Measurements from ENCODE around the gene GMCL2.
A peak's percentile ranks its signal among the peaks of the same experiment; 100 is the strongest.

GMCL2 gene

GRCh38 chr5:178177569-178177968, 9.6 kb downstream of the GMCL2 start:
- DNase-seq = no peak

GRCh38 chr5:178176791-178177190, 10.4 kb downstream of the GMCL2 start:
- DNase-seq = no peak

- DNase-seq = no peak
Measured at GRCh38 chr5:178174456-178174855, 12.7 kb downstream of the GMCL2 start.

- DNase-seq = no peak
Measured at GRCh38 chr5:178170455-178170854, 16.7 kb downstream of the GMCL2 start.

GRCh38 chr5:178165581-178165980, 21.6 kb downstream of the GMCL2 start:
- DNase-seq = no peak

- DNase-seq = peak; percentile 86 to 97
Measured at GRCh38 chr5:178163772-178164735, 23.1 kb downstream of the GMCL2 start.

GRCh38 chr5:178162481-178162880, 24.7 kb downstream of the GMCL2 start:
- no peak for DNase-seq

GRCh38 chr5:178160176-178160575, 27.0 kb downstream of the GMCL2 start:
- DNase-seq = no peak

- DNase-seq = no peak
Measured at GRCh38 chr5:178155065-178155464, 32.1 kb downstream of the GMCL2 start.

GRCh38 chr5:178153530-178154340, 33.4 kb downstream of the GMCL2 start, which contains the start of gene NHP2:
Gene NHP2 (minus strand): TSS chr5:178153885. CDS start chr5:178153817, 68 bp downstream.
- DNase-seq = peak; percentile 97 to 98

GRCh38 chr5:178152491-178153444, 34.4 kb downstream of the GMCL2 start:
- DNase-seq = no peak

GRCh38 chr5:178150977-178151734, 36.0 kb downstream of the GMCL2 start:
- no peak for DNase-seq

GRCh38 chr5:178149199-178149932, 37.8 kb downstream of the GMCL2 start:
- DNase-seq = no peak

GRCh38 chr5:178147406-178147805, 39.8 kb downstream of the GMCL2 start:
- DNase-seq = no peak

- peak; percentile 70 to 74 for DNase-seq
Measured at GRCh38 chr5:178145965-178146820, 41.0 kb downstream of the GMCL2 start.

- DNase-seq = no peak
Measured at GRCh38 chr5:178143901-178144300, 43.3 kb downstream of the GMCL2 start.

GRCh38 chr5:178143246-178143645, 43.9 kb downstream of the GMCL2 start:
- no peak for DNase-seq

- DNase-seq = no peak
Measured at GRCh38 chr5:178142642-178143041, 44.5 kb downstream of the GMCL2 start.

- no peak for DNase-seq
Measured at GRCh38 chr5:178141550-178141949, 45.6 kb downstream of the GMCL2 start.

GRCh38 chr5:178137991-178138390, 49.2 kb downstream of the GMCL2 start:
- DNase-seq = no peak
